GM15510 (cell line): Measurements from ENCODE around the gene MON1A.

Source experiments
- POLR2A ChIP-seq: IDR thresholded peaks from 3 replicates; pipeline ENCODE4 v1.6.1; 2011; ENCODE audit warnings: borderline replicate concordance; ENCODE audit not compliant: insufficient read length; ENCODE audit errors: extremely low read depth

MON1A gene

GRCh38 chr3:49929291-49930167 lies at the start of gene MON1A:
Gene MON1A, minus strand, starts transcription at chr3:49929811. Its CDS starts 16,465 bp downstream, at chr3:49913346.
- TF ChIP-seq POLR2A = peak; percentile 69

GRCh38 chr3:49976942-49977341 lies 47.3 kb upstream of the MON1A start:
- TF ChIP-seq POLR2A = no peak

GRCh38 chr3:49972656-49973055 lies 43.0 kb upstream of the MON1A start:
- TF ChIP-seq POLR2A = no peak

- TF ChIP-seq POLR2A = no peak
Measured at GRCh38 chr3:49968346-49968745, 38.7 kb upstream of the MON1A start.

- no peak for TF ChIP-seq POLR2A
Measured at GRCh38 chr3:49967291-49967690, 37.7 kb upstream of the MON1A start.

GRCh38 chr3:49966233-49966942 lies 36.8 kb upstream of the MON1A start:
- no peak for TF ChIP-seq POLR2A

GRCh38 chr3:49955636-49956035 lies 26.0 kb upstream of the MON1A start:
- no peak for TF ChIP-seq POLR2A

GRCh38 chr3:49952924-49953323 lies 23.3 kb upstream of the MON1A start:
- TF ChIP-seq POLR2A = no peak

GRCh38 chr3:49942651-49943050 lies 13.0 kb upstream of the MON1A start:
- no peak for TF ChIP-seq POLR2A

GRCh38 chr3:49940667-49941249 lies 11.1 kb upstream of the MON1A start:
- TF ChIP-seq POLR2A = no peak

- peak; percentile 92 for TF ChIP-seq POLR2A
Measured at GRCh38 chr3:49939858-49940666, 10.5 kb upstream of the MON1A start, which contains the start of gene RBM6. Gene RBM6, plus strand, starts transcription at chr3:49940150. Its CDS starts 22,492 bp downstream, at chr3:49962642.

- TF ChIP-seq POLR2A = no peak
Measured at GRCh38 chr3:49937090-49937489, 7.5 kb upstream of the MON1A start.

GRCh38 chr3:49930922-49931321 lies 1.3 kb upstream of the MON1A start:
- no peak for TF ChIP-seq POLR2A

- TF ChIP-seq POLR2A = no peak
Measured at GRCh38 chr3:49930168-49930690, 618 bp upstream of the MON1A start.
